GM23248 (cell line): Measurements from ENCODE around the gene C2orf42. TPM values are rescaled to one million over a fixed set of nuclear protein-coding genes. Genes with fewer than 3 reads are reported as not detected.
"Not testable (repeated sequence)": the region's sequence is repeated elsewhere in the genome, so short reads cannot be mapped to it uniquely, and the experiment has no call there.

Experiments used
- DNase-seq: peaks from one replicate; pipeline ENCODE4 v3.0.0-alpha.2; 2015
- H2AFZ ChIP-seq: fragments of 200-600 bp; sonication (generic); 2 replicates; pipeline ENCODE4 v1.6.1; 2016; ENCODE audit warnings: antibody characterized with exemption
- H3F3A ChIP-seq: fragments of 200-600 bp; sonication (generic); 2 replicates; pipeline ENCODE4 v1.6.1; 2016; ENCODE audit warnings: mild to moderate bottlenecking, antibody characterized with exemption, mixed run types; ENCODE audit not compliant: insufficient read depth
- H3K27ac ChIP-seq: fragments of 200-600 bp; sonication (generic); 2 replicates; pipeline ENCODE4 v1.5.1; 2016; ENCODE audit warnings: mild to moderate bottlenecking
- H3K27me3 ChIP-seq: fragments of 200-600 bp; sonication (generic); replicated peaks from 2 replicates; pipeline ENCODE4 v1.6.1; 2016; ENCODE audit warnings: mild to moderate bottlenecking; ENCODE audit not compliant: insufficient read depth
- H3K36me3 ChIP-seq: fragments of 200-600 bp; sonication (generic); 2 replicates; pipeline ENCODE4 v1.6.1; 2016; ENCODE audit warnings: low read depth, mild to moderate bottlenecking
- H3K4me1 ChIP-seq: fragments of 200-600 bp; sonication (generic); 2 replicates; pipeline ENCODE4 v1.6.1; 2016; ENCODE audit warnings: mild to moderate bottlenecking; ENCODE audit not compliant: insufficient read depth
- H3K4me2 ChIP-seq: fragments of 200-600 bp; sonication (generic); one replicate; pipeline ENCODE4 v1.6.1; 2016; ENCODE audit warnings: mild to moderate bottlenecking; ENCODE audit not compliant: unreplicated experiment
- H3K4me3 ChIP-seq: fragments of 200-600 bp; sonication (generic); 2 replicates; pipeline ENCODE4 v1.5.1; 2016; ENCODE audit warnings: mild to moderate bottlenecking
- H3K79me2 ChIP-seq: fragments of 200-600 bp; sonication (generic); 2 replicates; pipeline ENCODE4 v1.6.1; 2016; ENCODE audit warnings: mild to moderate bottlenecking; ENCODE audit not compliant: insufficient read depth
- H3K9ac ChIP-seq: fragments of 200-600 bp; sonication (generic); 2 replicates; pipeline ENCODE4 v1.6.1; 2016; ENCODE audit warnings: mild to moderate bottlenecking
- H3K9me2 ChIP-seq: fragments of 200-600 bp; sonication (generic); 2 replicates; pipeline ENCODE4 v1.6.1; 2016; ENCODE audit warnings: mixed run types, mild to moderate bottlenecking, moderate library complexity; ENCODE audit not compliant: insufficient read depth
- H3K9me3 ChIP-seq: fragments of 200-600 bp; sonication (generic); one replicate; pipeline ENCODE4 v1.6.1; 2017; ENCODE audit warnings: low read depth
- H4K20me1 ChIP-seq: fragments of 200-600 bp; sonication (generic); 2 replicates; pipeline ENCODE4 v1.6.0; 2016; ENCODE audit not compliant: insufficient read depth
- EZH2 ChIP-seq: fragments of 200-600 bp; sonication (generic); IDR thresholded peaks from 2 replicates; pipeline ENCODE4 v1.6.1; 2018; ENCODE audit warnings: antibody characterized with exemption, mild to moderate bottlenecking; ENCODE audit not compliant: insufficient read depth, poor library complexity, severe bottlenecking
- EZH2phosphoT487 ChIP-seq: fragments of 200-600 bp; sonication (generic); IDR thresholded peaks from 2 replicates; pipeline ENCODE4 v1.6.1; 2018; ENCODE audit warnings: antibody characterized with exemption, moderate library complexity, mild to moderate bottlenecking, low read depth; ENCODE audit not compliant: insufficient read depth
- WGBS, 2 experiments: methylation state at CpG; one replicate each; pipeline ENCODE4 v1.1.6; 2015 to 2017; ENCODE audit warnings: low lambda C conversion rate in 2 of 2, low coverage in 1 of 2; ENCODE audit errors: missing lambda C conversion rate in 2 of 2; 5-methylcytosine and 5-hydroxymethylcytosine counted together
- in situ Hi-C: fragments of 300-500 bp; cut with MboI; formaldehyde crosslinking; loops from 2 replicates; pipeline ENCODE4 v1.15.0; 2020
- polyA plus RNA-seq: library from polyadenylated mRNA; unstranded; fragments of >200 nt; fragmentation: Nextera tagmentation; extraction: Ambion mirVana; gene quantifications from 2 replicates; pipeline ENCODE4 v1.2.1, GENCODE V29; 2016
- total RNA-seq: library from RNA; depleted of rRNA; stranded (reverse); fragments of >200 nt; shearing (Covaris generic); gene quantifications from 2 replicates; pipeline ENCODE4 v1.2.3, GENCODE V29; 2014

The C2orf42 gene
- total and polyA plus RNA-seq, 2 experiments from 2014 or later, result 15.7 to 23.2 TPM

DNA sequence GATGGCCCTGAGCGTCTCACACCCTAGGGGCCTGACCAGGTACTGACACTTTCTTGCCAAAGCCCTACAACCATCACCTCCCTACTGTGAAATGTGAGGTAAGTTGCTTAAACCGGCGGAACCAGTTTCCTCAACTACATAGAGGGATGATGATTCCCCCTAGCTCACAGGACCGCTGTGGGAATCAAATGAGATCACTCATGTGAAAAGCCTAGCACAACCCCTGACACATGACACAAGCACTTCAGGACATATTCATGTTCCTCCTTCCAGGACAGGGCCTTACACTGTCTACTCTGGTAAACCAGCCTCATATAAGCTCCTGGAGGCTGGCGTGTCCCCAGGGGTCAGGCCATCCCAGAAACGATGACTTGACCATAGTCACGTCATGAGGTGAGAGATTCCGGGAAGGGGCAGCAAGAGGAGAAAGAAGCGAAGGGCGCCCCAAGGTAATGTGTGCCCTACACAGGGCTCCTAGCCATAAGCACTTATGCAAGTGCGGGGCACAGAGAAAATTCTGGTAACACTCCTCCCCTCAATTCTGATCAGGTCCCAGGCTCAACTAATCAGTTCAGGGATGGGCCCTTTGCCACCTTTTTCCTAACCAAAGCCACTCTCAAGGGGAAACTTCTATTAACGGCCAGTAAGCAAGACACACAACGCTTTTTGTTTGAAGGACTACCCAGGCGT is 49.5 kb downstream of the C2orf42 start:
- no peak for TF ChIP-seq EZH2
- TF ChIP-seq EZH2phosphoT487, result no peak
- Histone ChIP-seq H3K27me3 (no peaks in the 10 kb centered on the region), H3K27ac (peak overlapping the region; percentile 91), H3F3A (peaks cover 24% of the 10 kb centered on the region), H3K4me1 (peaks cover 8% of the 10 kb centered on the region), H3K9me2 (no peaks in the 10 kb centered on the region), H2AFZ (peak overlapping the region; percentile 61), H4K20me1 (no peaks in the 10 kb centered on the region), H3K4me2 (peak overlapping the region; percentile 82), H3K9me3 (no peaks in the 10 kb centered on the region), H3K9ac (peak overlapping the region; percentile 96), H3K36me3 (no peaks in the 10 kb centered on the region), H3K4me3 (peak overlapping the region; percentile 73), H3K79me2 (no peaks in the 10 kb centered on the region)
- in situ Hi-C loops, result loop anchor here (10.0 kb wide), 1 partner anchor 227 kb away; the partner anchor contains the start of gene MXD1
- WGBS, 2 experiments, result 53 to 56% methylated on average over 14 of the region's 14 CpGs
- peak; percentile 53 for DNase-seq

DNA sequence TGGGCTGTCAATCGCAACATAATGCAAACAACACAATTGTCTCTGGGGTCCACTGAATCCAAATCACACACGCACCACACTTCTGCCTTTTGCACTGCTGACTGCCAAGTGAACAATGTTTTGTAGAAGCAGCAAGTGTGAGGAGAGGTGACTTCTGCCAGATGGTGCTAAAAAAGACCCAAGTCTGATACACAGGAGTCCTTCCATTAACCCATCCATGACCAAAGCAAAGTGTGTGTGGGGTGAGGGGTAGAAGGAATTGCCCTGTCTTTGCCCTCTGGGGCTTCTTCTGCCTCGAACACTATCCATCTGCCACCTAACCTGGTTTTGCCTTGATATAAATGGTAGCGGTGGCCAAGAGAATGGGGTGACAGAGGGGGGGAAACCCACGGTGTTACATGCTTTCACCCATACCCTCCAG is 50.0 kb downstream of the C2orf42 start:
- Histone ChIP-seq H2AFZ (no peak overlapping the region), H3K27ac (no peak overlapping the region), H3K36me3 (no peaks in the 10 kb centered on the region), H3K4me2 (no peak overlapping the region), H3K4me3 (no peak overlapping the region), H4K20me1 (no peaks in the 10 kb centered on the region), H3K9me2 (no peaks in the 10 kb centered on the region), H3F3A (peaks cover 27% of the 10 kb centered on the region), H3K79me2 (no peaks in the 10 kb centered on the region), H3K27me3 (no peaks in the 10 kb centered on the region), H3K4me1 (peaks cover 14% of the 10 kb centered on the region), H3K9ac (no peak overlapping the region), H3K9me3 (no peaks in the 10 kb centered on the region)
- no peak for DNase-seq
- in situ Hi-C loops, result loop anchor here (10.0 kb wide), 1 partner anchor 226 kb away; the partner anchor contains the start of gene MXD1
- TF ChIP-seq EZH2 (no peak), EZH2phosphoT487 (no peak)
- 86 to 95% methylated on average over 5 of the region's 5 CpGs for whole genome bisulfite sequencing, 2 experiments

GRCh38 chr2:70134323-70134983 is 56.4 kb downstream of the C2orf42 start:
- H3K4me3 ChIP-seq, in situ Hi-C loops, H3K27me3 ChIP-seq, H3K36me3 ChIP-seq, H3K4me2 ChIP-seq, H3K9ac ChIP-seq, H3K79me2 ChIP-seq, H3K9me2 ChIP-seq, H2AFZ ChIP-seq, H4K20me1 ChIP-seq, H3K9me3 ChIP-seq, DNase-seq, H3K27ac ChIP-seq: not testable (repeated sequence)
- H3F3A ChIP-seq, result peaks cover 46% of the 10 kb centered on the region
- 92 to 93% methylated on average over 10 of the region's 10 CpGs for WGBS, 2 experiments
- peaks cover 32% of the 10 kb centered on the region for H3K4me1 ChIP-seq

DNA sequence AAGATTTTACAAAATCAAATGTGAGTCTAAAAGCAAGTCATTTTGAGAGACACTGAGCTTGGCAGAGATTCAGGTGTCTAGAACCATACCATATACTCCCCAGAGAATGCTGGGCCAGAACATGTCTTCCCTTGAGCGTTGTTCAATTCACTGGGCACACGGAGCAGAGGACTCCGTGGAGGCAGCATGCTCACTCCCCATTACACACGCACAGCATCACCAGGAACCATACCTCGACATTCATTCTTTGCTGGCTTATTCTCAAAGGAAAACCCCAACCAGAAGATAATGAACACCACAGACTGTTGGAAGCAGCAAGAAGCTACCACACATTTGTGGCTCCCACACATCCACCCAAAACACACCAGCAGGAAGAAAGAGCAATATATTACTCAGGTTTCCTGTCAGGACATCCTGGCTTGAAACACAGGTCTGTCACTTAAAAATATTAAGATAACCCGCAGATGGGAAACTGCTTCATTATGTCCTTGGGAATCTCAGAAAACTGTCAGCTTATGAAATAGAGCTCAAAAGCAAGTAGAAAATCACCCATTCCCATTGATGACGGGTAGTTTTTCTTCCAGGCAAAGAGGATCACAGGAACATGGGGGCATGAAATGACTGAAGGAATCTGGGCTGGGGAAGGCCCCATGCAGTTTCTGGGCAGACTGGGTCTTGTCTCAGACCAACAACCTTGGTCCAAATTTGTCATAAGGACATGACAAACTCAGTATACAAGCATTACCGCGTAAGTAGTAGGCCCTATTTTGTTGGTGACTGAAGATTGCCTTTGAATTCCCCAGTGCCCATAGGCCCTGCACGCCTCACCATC is 57.1 kb downstream of the C2orf42 start:
- H3K27ac ChIP-seq, result peak overlapping the region; percentile 92; the same call in 1 of the 2 replicates
- peak overlapping the region; percentile 84 for H3K9ac ChIP-seq
- no peaks in the 10 kb centered on the region for H4K20me1 ChIP-seq
- H3K4me3 ChIP-seq, result no peak overlapping the region
- in situ Hi-C loops, result no loop called here
- H3K27me3 ChIP-seq, result no peaks in the 10 kb centered on the region
- H3K4me1 ChIP-seq, result peaks cover 32% of the 10 kb centered on the region
- no peak for TF ChIP-seq EZH2phosphoT487
- TF ChIP-seq EZH2, result no peak
- no peaks in the 10 kb centered on the region for H3K9me3 ChIP-seq
- H3K79me2 ChIP-seq, result no peaks in the 10 kb centered on the region
- DNase-seq, result no peak
- no peaks in the 10 kb centered on the region for H3K9me2 ChIP-seq
- H2AFZ ChIP-seq, result peak overlapping the region; percentile 92
- no peak overlapping the region for H3K4me2 ChIP-seq
- H3K36me3 ChIP-seq, result no peaks in the 10 kb centered on the region
- peaks cover 46% of the 10 kb centered on the region for H3F3A ChIP-seq
- WGBS, 2 experiments, result 84 to 86% methylated on average over 10 of the region's 10 CpGs
